GM13976 (cell line): ENCODE results near the gene ZNF524.

Experiments
- DNase-seq: peaks from one replicate; pipeline ENCODE4 v3.0.0; 2012; ENCODE audit warnings: low spot score
- in situ Hi-C: fragments of 300-500 bp; cut with MboI; formaldehyde crosslinking; loops from one replicate; pipeline ENCODE4 v1.12.0; 2022; ENCODE audit warnings: low sequenced_read_pairs, mixed read lengths, inconsistent platforms; ENCODE audit not compliant: unreplicated experiment
- TF ChIP-seq, protein P1 (sequence below): IDR thresholded peaks from 2 replicates; pipeline ENCODE4 v1.5.1; 2012; ENCODE audit warnings: borderline replicate concordance, mild to moderate bottlenecking; ENCODE audit not compliant: insufficient read depth; ENCODE audit errors: extremely low read depth, missing control alignments, control extremely low read depth

The ZNF524 gene

DNA sequence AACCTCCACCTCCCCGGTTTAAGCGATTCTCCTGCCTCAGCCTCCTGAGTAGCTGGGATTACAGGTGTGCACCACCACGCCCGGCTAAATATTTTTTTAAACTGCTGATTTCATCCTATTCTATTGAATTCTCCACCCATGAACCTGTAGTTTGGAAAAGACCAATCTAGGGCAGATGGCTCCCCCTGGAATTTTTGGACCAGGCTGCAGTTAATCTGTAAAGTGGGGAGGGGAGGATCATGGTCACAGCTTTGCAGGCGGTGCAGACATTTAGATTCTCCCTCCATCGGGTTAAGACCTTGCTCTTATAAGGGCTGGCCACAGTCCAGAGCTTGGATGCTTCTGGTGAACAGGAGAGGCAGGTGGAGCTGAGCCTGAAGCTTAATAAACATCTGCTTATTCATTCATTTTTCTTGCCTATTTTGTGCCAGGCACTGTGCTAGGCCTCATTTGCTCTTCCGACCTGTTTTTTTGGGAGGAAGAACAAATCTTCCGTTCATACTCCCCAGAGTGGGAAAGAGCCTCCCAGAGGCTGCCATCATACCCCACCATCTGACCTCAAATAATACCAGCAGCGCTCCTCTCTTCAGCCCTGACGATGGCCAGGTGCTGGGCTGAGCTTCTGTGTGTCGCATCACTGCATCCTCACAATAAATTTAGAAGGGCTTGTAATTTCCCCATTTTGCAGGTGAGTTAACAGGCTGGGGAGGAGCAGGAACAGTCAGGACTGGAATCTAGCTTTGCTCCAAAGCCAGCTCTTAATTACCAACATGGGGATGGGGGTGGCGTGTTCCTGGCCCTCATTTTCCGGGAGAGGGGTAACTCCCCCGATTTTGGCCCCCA lies 47.0 kb downstream of the ZNF524 start:
- in situ Hi-C loops = no loop called here
- TF ChIP-seq, protein P1, sequence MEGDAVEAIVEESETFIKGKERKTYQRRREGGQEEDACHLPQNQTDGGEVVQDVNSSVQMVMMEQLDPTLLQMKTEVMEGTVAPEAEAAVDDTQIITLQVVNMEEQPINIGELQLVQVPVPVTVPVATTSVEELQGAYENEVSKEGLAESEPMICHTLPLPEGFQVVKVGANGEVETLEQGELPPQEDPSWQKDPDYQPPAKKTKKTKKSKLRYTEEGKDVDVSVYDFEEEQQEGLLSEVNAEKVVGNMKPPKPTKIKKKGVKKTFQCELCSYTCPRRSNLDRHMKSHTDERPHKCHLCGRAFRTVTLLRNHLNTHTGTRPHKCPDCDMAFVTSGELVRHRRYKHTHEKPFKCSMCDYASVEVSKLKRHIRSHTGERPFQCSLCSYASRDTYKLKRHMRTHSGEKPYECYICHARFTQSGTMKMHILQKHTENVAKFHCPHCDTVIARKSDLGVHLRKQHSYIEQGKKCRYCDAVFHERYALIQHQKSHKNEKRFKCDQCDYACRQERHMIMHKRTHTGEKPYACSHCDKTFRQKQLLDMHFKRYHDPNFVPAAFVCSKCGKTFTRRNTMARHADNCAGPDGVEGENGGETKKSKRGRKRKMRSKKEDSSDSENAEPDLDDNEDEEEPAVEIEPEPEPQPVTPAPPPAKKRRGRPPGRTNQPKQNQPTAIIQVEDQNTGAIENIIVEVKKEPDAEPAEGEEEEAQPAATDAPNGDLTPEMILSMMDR = no peak
- no peak for DNase-seq

DNA sequence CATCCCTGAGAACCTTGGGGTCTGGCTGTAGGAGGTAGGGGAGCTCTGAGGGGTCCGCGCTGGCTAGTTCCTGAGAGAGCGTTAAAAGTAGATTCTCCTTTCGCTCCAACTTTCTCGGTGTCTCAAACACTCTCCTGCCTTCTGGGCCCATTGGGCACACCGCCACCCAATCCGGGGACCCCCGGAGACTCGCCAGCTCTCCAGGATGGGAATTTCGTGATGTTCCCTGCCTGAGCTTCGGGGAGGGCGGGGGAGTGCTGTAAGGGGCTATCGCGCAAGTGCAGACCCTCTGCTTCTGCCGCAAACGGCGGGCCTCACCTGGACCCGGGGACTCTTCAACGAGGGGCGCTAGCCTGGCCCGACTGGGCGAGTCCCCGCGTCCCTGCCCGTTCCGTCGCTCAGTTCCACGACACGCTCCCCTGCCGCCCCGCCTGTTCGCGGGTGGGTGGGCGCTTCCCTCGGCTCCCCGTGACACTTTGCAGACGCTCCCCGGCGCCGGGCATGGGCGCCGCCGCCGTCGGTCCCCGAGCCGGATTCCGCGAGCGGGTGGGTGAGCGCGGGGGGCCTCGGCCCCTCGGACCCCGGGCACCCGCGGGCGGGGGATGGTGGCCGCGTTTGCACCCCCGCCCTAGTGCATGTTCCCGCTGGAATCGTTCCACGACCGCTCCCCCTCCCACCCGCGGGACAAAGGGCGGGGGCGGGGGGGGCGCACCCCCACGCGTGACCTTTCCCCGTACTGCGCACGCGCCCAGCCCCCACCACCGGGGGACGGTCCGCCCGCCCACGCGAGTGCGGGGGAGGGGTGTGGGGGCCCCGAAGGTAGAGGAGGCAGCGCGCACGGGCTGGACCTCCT lies 47.9 kb downstream of the ZNF524 start, which contains the start of gene CCDC106:
CCDC106 (plus strand) TSS at position 481 of the 853 bp plus-strand sequence. CDS start 835 bp downstream, outside the sequence.
- TF ChIP-seq, protein P1 = no peak
- peak; percentile 70 for DNase-seq
- in situ Hi-C loops = no loop called here

DNA sequence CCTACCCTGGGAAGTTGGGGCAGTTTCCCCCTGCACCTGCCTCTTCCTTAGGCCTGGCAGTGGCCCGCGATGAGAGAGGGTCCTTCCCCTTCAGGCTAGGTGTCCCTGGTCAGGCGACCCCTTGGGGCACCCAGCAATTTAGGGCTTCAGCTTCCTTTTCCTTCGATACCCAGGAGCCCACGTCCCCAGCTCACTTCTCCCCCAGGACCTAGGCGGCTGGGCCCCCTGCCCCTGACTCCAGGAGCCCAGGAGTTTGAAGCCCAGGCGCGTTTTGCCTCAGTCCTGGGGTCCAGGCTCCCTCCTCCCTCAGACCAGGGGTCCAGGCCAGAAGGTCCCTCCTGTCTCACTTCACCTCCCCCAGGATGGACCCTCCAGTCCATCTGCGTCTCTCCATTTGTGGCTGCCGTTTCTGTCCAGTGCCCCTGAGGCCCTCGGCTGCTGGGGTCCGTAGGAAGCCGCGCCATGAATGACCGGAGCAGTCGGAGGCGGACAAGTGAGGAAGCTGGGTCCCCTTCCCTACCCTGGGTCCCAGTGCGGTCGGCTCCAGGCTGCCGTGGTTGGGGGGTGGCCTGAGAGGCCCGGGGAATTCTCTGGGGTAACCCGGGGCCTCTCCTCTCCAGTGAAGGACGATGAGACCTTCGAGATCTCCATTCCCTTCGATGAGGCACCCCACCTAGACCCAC lies 48.6 kb downstream of the ZNF524 start:
- no peak for DNase-seq
- TF ChIP-seq, protein P1 = no peak
- in situ Hi-C loops = no loop called here

DNA sequence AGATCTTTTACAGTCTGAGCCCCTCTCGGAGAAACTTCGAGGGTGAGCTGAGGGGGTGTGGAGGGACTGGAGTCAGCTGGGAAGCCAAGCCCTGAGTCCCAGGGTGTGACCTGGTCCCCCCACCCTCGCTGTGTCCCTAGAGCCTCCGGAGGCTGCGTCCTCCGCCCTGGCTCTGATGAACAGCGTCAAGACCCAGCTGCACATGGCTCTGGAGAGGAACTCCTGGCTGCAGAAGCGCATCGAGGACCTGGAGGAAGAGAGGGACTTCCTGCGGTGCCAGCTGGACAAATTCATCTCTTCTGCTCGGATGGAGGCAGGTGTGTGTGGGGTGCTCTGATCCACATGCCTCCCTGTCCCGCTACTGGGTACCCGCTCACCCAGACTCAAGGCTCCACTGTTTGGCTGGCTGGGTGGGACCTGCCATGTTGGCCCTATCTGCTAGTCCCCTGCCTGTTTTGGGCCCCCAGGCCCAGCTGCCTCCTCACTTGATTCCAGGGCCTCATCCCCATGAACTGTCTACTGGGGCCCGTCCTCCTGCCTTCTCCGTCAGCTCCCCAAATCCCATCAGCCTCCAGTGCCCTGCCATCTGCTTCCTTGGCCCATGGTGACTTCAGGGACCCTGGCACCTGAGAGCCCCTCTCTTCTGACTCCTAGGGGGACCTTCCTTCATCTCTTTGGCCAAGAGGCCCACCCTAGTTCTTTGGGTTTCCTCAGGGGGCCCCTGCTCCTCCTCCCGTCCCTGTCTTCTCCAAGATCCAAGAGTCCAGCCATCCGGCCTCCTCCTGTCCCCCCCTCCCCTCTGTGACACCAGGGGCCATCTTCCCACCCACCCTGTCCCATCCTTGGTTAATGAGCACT lies 49.4 kb downstream of the ZNF524 start:
- no peak for DNase-seq
- TF ChIP-seq, protein P1 = no peak
- in situ Hi-C loops = no loop called here

DNA sequence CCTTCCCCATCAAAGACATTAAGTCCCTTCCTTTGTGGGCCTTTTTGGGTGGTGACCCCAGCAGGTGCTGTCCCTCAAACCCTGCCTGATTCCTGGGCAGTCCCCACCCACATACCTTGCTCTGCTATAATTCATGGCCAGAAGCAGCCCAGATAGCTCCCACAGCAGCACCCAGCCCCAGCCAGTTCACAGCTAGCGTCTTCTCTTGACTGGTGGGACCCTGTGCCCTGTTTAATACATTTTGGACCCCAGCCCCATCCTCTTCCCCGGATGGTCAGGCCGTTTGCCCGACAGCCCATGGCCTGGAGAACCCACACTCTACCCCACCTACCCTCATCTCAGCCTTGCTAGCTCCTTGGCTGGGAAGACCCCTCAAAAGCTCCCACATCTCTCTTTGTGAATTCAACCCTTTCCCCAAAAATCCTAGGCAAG lies 50.1 kb downstream of the ZNF524 start:
- TF ChIP-seq, protein P1 = no peak
- in situ Hi-C loops = no loop called here
- peak; percentile 64 for DNase-seq
